ENCODE results near the gene STK36. TPM values are rescaled to one million over a fixed set of nuclear protein-coding genes. Genes with fewer than 3 reads are reported as not detected.
A peak's percentile ranks its signal among the peaks of the same experiment; 100 is the strongest.

STK36 gene
- total RNA-seq, 3 donors from 2014 or later (not counting 1 experiment from before 2014, with no cell fraction given) = 20.0 to 20.3 (median 20.2) TPM

- Histone ChIP-seq H3K4me1 (ENCODE audit: control insufficient read depth, insufficient read depth, low read length) (peaks cover 5% of the 10 kb centered on the region), H3K27ac (ENCODE audit: low read length) (no peak overlapping the region)
- H3K4me1 Mint-ChIP-seq = peaks cover 0 to 6% of the 10 kb centered on the region in 2 donors
Observed at GRCh38 chr2:218745559-218746469, 73.9 kb downstream of the STK36 start.

GRCh38 chr2:218746470-218746795, 74.5 kb downstream of the STK36 start:
- H3K4me1 Mint-ChIP-seq = peaks cover 0 to 6% of the 10 kb centered on the region in 2 donors
- H3K27me3 Mint-ChIP-seq (ENCODE audit: low read depth in 2 of 2) = no peaks in the 10 kb centered on the region
- no peaks in the 10 kb centered on the region for H3K27me3 ChIP-seq (ENCODE audit: control insufficient read depth, insufficient read depth, low read length)
- WGBS (ENCODE audit: insufficient coverage) = no CpG with 5 or more reads among the region's 1 CpG
- no peaks in the 10 kb centered on the region for H3K36me3 Mint-ChIP-seq
- no peak overlapping the region for H3K4me3 ChIP-seq (ENCODE audit: low read length)
- TF ChIP-seq, protein P1, sequence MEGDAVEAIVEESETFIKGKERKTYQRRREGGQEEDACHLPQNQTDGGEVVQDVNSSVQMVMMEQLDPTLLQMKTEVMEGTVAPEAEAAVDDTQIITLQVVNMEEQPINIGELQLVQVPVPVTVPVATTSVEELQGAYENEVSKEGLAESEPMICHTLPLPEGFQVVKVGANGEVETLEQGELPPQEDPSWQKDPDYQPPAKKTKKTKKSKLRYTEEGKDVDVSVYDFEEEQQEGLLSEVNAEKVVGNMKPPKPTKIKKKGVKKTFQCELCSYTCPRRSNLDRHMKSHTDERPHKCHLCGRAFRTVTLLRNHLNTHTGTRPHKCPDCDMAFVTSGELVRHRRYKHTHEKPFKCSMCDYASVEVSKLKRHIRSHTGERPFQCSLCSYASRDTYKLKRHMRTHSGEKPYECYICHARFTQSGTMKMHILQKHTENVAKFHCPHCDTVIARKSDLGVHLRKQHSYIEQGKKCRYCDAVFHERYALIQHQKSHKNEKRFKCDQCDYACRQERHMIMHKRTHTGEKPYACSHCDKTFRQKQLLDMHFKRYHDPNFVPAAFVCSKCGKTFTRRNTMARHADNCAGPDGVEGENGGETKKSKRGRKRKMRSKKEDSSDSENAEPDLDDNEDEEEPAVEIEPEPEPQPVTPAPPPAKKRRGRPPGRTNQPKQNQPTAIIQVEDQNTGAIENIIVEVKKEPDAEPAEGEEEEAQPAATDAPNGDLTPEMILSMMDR (IDR thresholded peaks at IDR 0.05) = no peak
- no peak overlapping the region for H3K27ac ChIP-seq (ENCODE audit: low read length)
- intact Hi-C loops (cut with micrococcal nuclease) = no loop called here
- DNase-seq (no peak), ATAC-seq (no peak)
- peaks cover 45% of the 10 kb centered on the region for H3K36me3 ChIP-seq (ENCODE audit: control insufficient read depth, insufficient read depth, low read length)
- no peaks in the 10 kb centered on the region for H3K9me3 Mint-ChIP-seq
- H3K4me3 Mint-ChIP-seq = no peak overlapping the region
- peaks cover 5% of the 10 kb centered on the region for H3K4me1 ChIP-seq (ENCODE audit: control insufficient read depth, insufficient read depth, low read length)
- no peak overlapping the region for H3K27ac Mint-ChIP-seq
- no peaks in the 10 kb centered on the region for H3K9me3 ChIP-seq (ENCODE audit: control insufficient read depth, insufficient read depth, low read length)

More at GRCh38 chr2:218745559-218746469, 73.9 kb downstream of the STK36 start:
- H3K9me3 ChIP-seq (ENCODE audit: control insufficient read depth, insufficient read depth, low read length) = no peaks in the 10 kb centered on the region
- H3K36me3 ChIP-seq (ENCODE audit: control insufficient read depth, insufficient read depth, low read length) = peaks cover 49% of the 10 kb centered on the region
- Mint-ChIP-seq H3K9me3 (no peaks in the 10 kb centered on the region), H3K4me3 (no peak overlapping the region), H3K27ac (peak overlapping the region in 1 of 2 donors; percentile 73), H3K36me3 (no peaks in the 10 kb centered on the region), H3K27me3 (ENCODE audit: low read depth in 2 of 2) (no peaks in the 10 kb centered on the region)
- intact Hi-C loops (cut with micrococcal nuclease) = no loop called here
- ATAC-seq (no peak), DNase-seq (no peak)
- 98% methylated on average over 10 of the region's 10 CpGs for WGBS (ENCODE audit: insufficient coverage)
- TF ChIP-seq, protein P1 (IDR thresholded peaks at IDR 0.05) = no peak
- no peak overlapping the region for H3K4me3 ChIP-seq (ENCODE audit: low read length)
- no peaks in the 10 kb centered on the region for H3K27me3 ChIP-seq (ENCODE audit: control insufficient read depth, insufficient read depth, low read length)

GRCh38 chr2:218746960-218747359, 75.1 kb downstream of the STK36 start:
- Histone ChIP-seq H3K36me3 (ENCODE audit: control insufficient read depth, insufficient read depth, low read length) (peaks cover 42% of the 10 kb centered on the region), H3K27me3 (ENCODE audit: control insufficient read depth, insufficient read depth, low read length) (no peaks in the 10 kb centered on the region), H3K9me3 (ENCODE audit: control insufficient read depth, insufficient read depth, low read length) (no peaks in the 10 kb centered on the region), H3K4me3 (ENCODE audit: low read length) (no peak overlapping the region), H3K27ac (ENCODE audit: low read length) (no peak overlapping the region), H3K4me1 (ENCODE audit: control insufficient read depth, insufficient read depth, low read length) (peaks cover 5% of the 10 kb centered on the region)
- H3K27me3 Mint-ChIP-seq (ENCODE audit: low read depth in 2 of 2) = no peaks in the 10 kb centered on the region
- no peaks in the 10 kb centered on the region for H3K9me3 Mint-ChIP-seq
- DNase-seq = no peak
- no peaks in the 10 kb centered on the region for H3K36me3 Mint-ChIP-seq
- H3K4me1 Mint-ChIP-seq = peaks cover 0 to 6% of the 10 kb centered on the region in 2 donors
- no peak overlapping the region for H3K4me3 Mint-ChIP-seq
- no peak overlapping the region for H3K27ac Mint-ChIP-seq
- TF ChIP-seq, protein P1 (IDR thresholded peaks at IDR 0.05) = no peak
- over 99% methylated on average over 10 of the region's 10 CpGs for WGBS (ENCODE audit: insufficient coverage)
- intact Hi-C loops (cut with micrococcal nuclease) = no loop called here
- ATAC-seq = no peak

Data from natural killer cell (primary cell).